ENCODE measurements around the gene GCN1.

GCN1 gene

GRCh38 chr12:120150919-120151525, 43.5 kb downstream of the GCN1 start:
- in situ Hi-C loops (cut with MboI; ENCODE audit: low sequenced_read_pairs), result no loop called here

GRCh38 chr12:120148011-120148410, 46.5 kb downstream of the GCN1 start:
- in situ Hi-C loops (cut with MboI; ENCODE audit: low sequenced_read_pairs), result no loop called here

GRCh38 chr12:120145164-120145563, 49.4 kb downstream of the GCN1 start:
- in situ Hi-C loops (cut with MboI; ENCODE audit: low sequenced_read_pairs), result no loop called here

- in situ Hi-C loops (cut with MboI; ENCODE audit: low sequenced_read_pairs), result no loop called here
These were observed 50.3 kb downstream of the GCN1 start for GRCh38 chr12:120144215-120144614.

- in situ Hi-C loops (cut with MboI; ENCODE audit: low sequenced_read_pairs), result no loop called here
These were observed 52.2 kb downstream of the GCN1 start for GRCh38 chr12:120142231-120142877.

- in situ Hi-C loops (cut with MboI; ENCODE audit: low sequenced_read_pairs), result no loop called here
These were observed 53.2 kb downstream of the GCN1 start for GRCh38 chr12:120141336-120141735.

- in situ Hi-C loops (cut with MboI; ENCODE audit: low sequenced_read_pairs), result no loop called here
These were observed 53.9 kb downstream of the GCN1 start for GRCh38 chr12:120140603-120141002.

GRCh38 chr12:120139958-120140357, 54.6 kb downstream of the GCN1 start:
- in situ Hi-C loops (cut with MboI; ENCODE audit: low sequenced_read_pairs), result no loop called here

- in situ Hi-C loops (cut with MboI; ENCODE audit: low sequenced_read_pairs), result no loop called here
These were observed 56.1 kb downstream of the GCN1 start for GRCh38 chr12:120138366-120138765.

GRCh38 chr12:120137833-120138232, 56.7 kb downstream of the GCN1 start:
- in situ Hi-C loops (cut with MboI; ENCODE audit: low sequenced_read_pairs), result no loop called here

GRCh38 chr12:120136093-120136770, 58.3 kb downstream of the GCN1 start:
- in situ Hi-C loops (cut with MboI; ENCODE audit: low sequenced_read_pairs), result no loop called here

- in situ Hi-C loops (cut with MboI; ENCODE audit: low sequenced_read_pairs), result no loop called here
These were observed 60.1 kb downstream of the GCN1 start for GRCh38 chr12:120134307-120134980.

GRCh38 chr12:120132863-120133385, 61.6 kb downstream of the GCN1 start:
- in situ Hi-C loops (cut with MboI; ENCODE audit: low sequenced_read_pairs), result no loop called here

- in situ Hi-C loops (cut with MboI; ENCODE audit: low sequenced_read_pairs), result no loop called here
These were observed 62.3 kb downstream of the GCN1 start for GRCh38 chr12:120132054-120132836.

GRCh38 chr12:120131116-120131515, 63.4 kb downstream of the GCN1 start:
- in situ Hi-C loops (cut with MboI; ENCODE audit: low sequenced_read_pairs), result no loop called here

- in situ Hi-C loops (cut with MboI; ENCODE audit: low sequenced_read_pairs), result no loop called here
These were observed 64.5 kb downstream of the GCN1 start for GRCh38 chr12:120130011-120130410.

GRCh38 chr12:120126635-120127005, 67.9 kb downstream of the GCN1 start:
- in situ Hi-C loops (cut with MboI; ENCODE audit: low sequenced_read_pairs), result no loop called here

GRCh38 chr12:120125792-120126634, 68.5 kb downstream of the GCN1 start:
- in situ Hi-C loops (cut with MboI; ENCODE audit: low sequenced_read_pairs), result no loop called here

GRCh38 chr12:120125029-120125428, 69.5 kb downstream of the GCN1 start:
- in situ Hi-C loops (cut with MboI; ENCODE audit: low sequenced_read_pairs), result no loop called here

GRCh38 chr12:120121766-120122293, 72.7 kb downstream of the GCN1 start:
- in situ Hi-C loops (cut with MboI; ENCODE audit: low sequenced_read_pairs), result no loop called here
